ENCODE measurements around the gene ARL3.

- TF ChIP-seq CTCF (IDR thresholded peaks at IDR 0.05) (no peak), POLR2A (IDR thresholded peaks at IDR 0.05) (no peak)
Observed at GRCh38 chr10:102639537-102639936, 74.7 kb downstream of the ARL3 start.

Measured in esophagus squamous epithelium (tissue), 4 donors.